Muscle layer of duodenum (tissue), 2 donors: ENCODE data around the gene SEMA4D.

Experiments
- H3K27ac ChIP-seq: one replicate; pipeline ENCODE4 v1.7.0; 2013; ENCODE audit warnings: mild to moderate bottlenecking, low read length
- H3K27me3 ChIP-seq: one replicate; pipeline ENCODE4 v1.7.0; 2013; ENCODE audit warnings: low read depth, mild to moderate bottlenecking, control low read depth, low read length
- H3K36me3 ChIP-seq, 2 donors: one replicate each; pipeline ENCODE4 v1.7.0; 2013; ENCODE audit warnings: low read length in 2 of 2, control low read depth in 1 of 2, mild to moderate bottlenecking in 1 of 2; ENCODE audit not compliant: insufficient read depth in 2 of 2, control insufficient read depth in 1 of 2
- H3K4me1 ChIP-seq, 2 donors: one replicate each; pipeline ENCODE4 v1.7.0; 2013; ENCODE audit warnings: low read length in 2 of 2, mild to moderate bottlenecking in 2 of 2, control low read depth in 1 of 2, moderate library complexity in 1 of 2; ENCODE audit not compliant: insufficient read depth in 2 of 2, control insufficient read depth in 1 of 2
- H3K4me3 ChIP-seq, 2 donors: one replicate each; pipeline ENCODE4 v1.7.0; 2013; ENCODE audit warnings: low read length in 2 of 2, low read depth in 1 of 2, mild to moderate bottlenecking in 1 of 2
- H3K9me3 ChIP-seq, 2 donors: one replicate each; pipeline ENCODE4 v1.7.0; 2013; ENCODE audit warnings: low read length in 2 of 2, control low read depth in 1 of 2, mild to moderate bottlenecking in 1 of 2; ENCODE audit not compliant: control insufficient read depth in 1 of 2
- donor health status: healthy.

The SEMA4D gene

GRCh38 chr9:89448381-89448780 is 49.5 kb downstream of the SEMA4D start:
- H3K27me3 ChIP-seq, result no peaks in the 10 kb centered on the region
- peaks cover 0 to 3% of the 10 kb centered on the region in 2 donors for H3K36me3 ChIP-seq
- no peak overlapping the region for H3K27ac ChIP-seq
- H3K4me1 ChIP-seq, result no peaks in the 10 kb centered on the region
- H3K9me3 ChIP-seq, result no peaks in the 10 kb centered on the region
- H3K4me3 ChIP-seq, result no peak overlapping the region

- Histone ChIP-seq H3K9me3 (no peaks in the 10 kb centered on the region), H3K4me3 (no peak overlapping the region), H3K36me3 (peaks cover 0 to 3% of the 10 kb centered on the region in 2 donors), H3K27ac (no peak overlapping the region), H3K27me3 (no peaks in the 10 kb centered on the region), H3K4me1 (no peaks in the 10 kb centered on the region)
Measured at GRCh38 chr9:89447416-89447815, 50.5 kb downstream of the SEMA4D start.

- H3K36me3 ChIP-seq, result peaks cover 0 to 3% of the 10 kb centered on the region in 2 donors
- no peaks in the 10 kb centered on the region for H3K4me1 ChIP-seq
- no peaks in the 10 kb centered on the region for H3K27me3 ChIP-seq
- H3K9me3 ChIP-seq, result no peaks in the 10 kb centered on the region
- H3K27ac ChIP-seq, result no peak overlapping the region
- H3K4me3 ChIP-seq, result no peak overlapping the region
Measured at GRCh38 chr9:89446961-89447310, 51.0 kb downstream of the SEMA4D start.

- no peak overlapping the region for H3K4me3 ChIP-seq
- H3K9me3 ChIP-seq, result no peaks in the 10 kb centered on the region
- H3K27me3 ChIP-seq, result no peaks in the 10 kb centered on the region
- H3K27ac ChIP-seq, result no peak overlapping the region
- no peaks in the 10 kb centered on the region for H3K4me1 ChIP-seq
- peaks cover 0 to 3% of the 10 kb centered on the region in 2 donors for H3K36me3 ChIP-seq
Measured at GRCh38 chr9:89446261-89446960, 51.5 kb downstream of the SEMA4D start.

GRCh38 chr9:89445801-89446251 is 52.1 kb downstream of the SEMA4D start:
- Histone ChIP-seq H3K9me3 (no peaks in the 10 kb centered on the region), H3K27ac (no peak overlapping the region), H3K36me3 (peaks cover 0 to 3% of the 10 kb centered on the region in 2 donors), H3K4me1 (no peaks in the 10 kb centered on the region), H3K27me3 (no peaks in the 10 kb centered on the region), H3K4me3 (no peak overlapping the region)

GRCh38 chr9:89444925-89445765 is 52.8 kb downstream of the SEMA4D start:
- H3K27me3 ChIP-seq, result no peaks in the 10 kb centered on the region
- no peaks in the 10 kb centered on the region for H3K9me3 ChIP-seq
- H3K36me3 ChIP-seq, result peaks cover 0 to 3% of the 10 kb centered on the region in 2 donors
- no peaks in the 10 kb centered on the region for H3K4me1 ChIP-seq
- H3K27ac ChIP-seq, result no peak overlapping the region
- no peak overlapping the region for H3K4me3 ChIP-seq

GRCh38 chr9:89444274-89444673 is 53.6 kb downstream of the SEMA4D start:
- Histone ChIP-seq H3K4me3 (no peak overlapping the region), H3K4me1 (no peaks in the 10 kb centered on the region), H3K36me3 (peaks cover 0 to 3% of the 10 kb centered on the region in 2 donors), H3K27ac (no peak overlapping the region), H3K9me3 (no peaks in the 10 kb centered on the region), H3K27me3 (no peaks in the 10 kb centered on the region)

- H3K9me3 ChIP-seq, result no peaks in the 10 kb centered on the region
- no peaks in the 10 kb centered on the region for H3K4me1 ChIP-seq
- H3K36me3 ChIP-seq, result peaks cover 0 to 3% of the 10 kb centered on the region in 2 donors
- H3K4me3 ChIP-seq, result no peak overlapping the region
- H3K27me3 ChIP-seq, result no peaks in the 10 kb centered on the region
- H3K27ac ChIP-seq, result no peak overlapping the region
Measured at GRCh38 chr9:89442981-89443814, 54.7 kb downstream of the SEMA4D start.

GRCh38 chr9:89442501-89442978 is 55.4 kb downstream of the SEMA4D start:
- H3K27ac ChIP-seq, result no peak overlapping the region
- H3K36me3 ChIP-seq, result peaks cover 0 to 3% of the 10 kb centered on the region in 2 donors
- no peaks in the 10 kb centered on the region for H3K9me3 ChIP-seq
- H3K4me3 ChIP-seq, result no peak overlapping the region
- no peaks in the 10 kb centered on the region for H3K4me1 ChIP-seq
- H3K27me3 ChIP-seq, result no peaks in the 10 kb centered on the region

GRCh38 chr9:89441986-89442385 is 55.9 kb downstream of the SEMA4D start:
- no peak overlapping the region for H3K27ac ChIP-seq
- no peaks in the 10 kb centered on the region for H3K9me3 ChIP-seq
- peaks cover 0 to 3% of the 10 kb centered on the region in 2 donors for H3K36me3 ChIP-seq
- H3K4me3 ChIP-seq, result no peak overlapping the region
- H3K27me3 ChIP-seq, result no peaks in the 10 kb centered on the region
- H3K4me1 ChIP-seq, result peaks cover 0 to 5% of the 10 kb centered on the region in 2 donors

- Histone ChIP-seq H3K9me3 (no peaks in the 10 kb centered on the region), H3K4me1 (peaks cover 0 to 8% of the 10 kb centered on the region in 2 donors), H3K36me3 (peaks cover 0 to 3% of the 10 kb centered on the region in 2 donors), H3K4me3 (no peak overlapping the region), H3K27me3 (no peaks in the 10 kb centered on the region), H3K27ac (no peak overlapping the region)
Measured at GRCh38 chr9:89441655-89441970, 56.3 kb downstream of the SEMA4D start.
